GM12878 (cell line): ENCODE results near the gene CAP2. TPM values are rescaled to one million over a fixed set of nuclear protein-coding genes. Genes with fewer than 3 reads are reported as not detected.

Experiments used
- BHLHE40 ChIP-seq, 2 experiments: fragments of 450-650 bp in 1 of 2; IDR thresholded peaks; 2 replicates each; pipeline ENCODE4 v1.6.1; 2011 to 2017; ENCODE audit warnings: low read depth in 2 of 2, borderline replicate concordance in 1 of 2, improper control_type of control experiment in 1 of 2, low read length in 1 of 2, mild to moderate bottlenecking in 1 of 2
- BRCA1 ChIP-seq: IDR thresholded peaks from 2 replicates; pipeline ENCODE4 v1.6.1; 2011; ENCODE audit warnings: low read depth, low read length, improper control_type of control experiment
- CBFB ChIP-seq: IDR thresholded peaks from 2 replicates; pipeline ENCODE4 v1.6.1; 2016; ENCODE audit warnings: antibody characterized with exemption, low read depth
- CUX1 ChIP-seq: IDR thresholded peaks from 2 replicates; pipeline ENCODE4 v1.6.1; 2012; ENCODE audit warnings: improper control_type of control experiment, low read depth, low read length; ENCODE audit not compliant: insufficient replicate concordance
- DPF2 ChIP-seq: fragments of 450-650 bp; IDR thresholded peaks from 2 replicates; pipeline ENCODE4 v1.6.1; 2017; ENCODE audit warnings: mild to moderate bottlenecking
- RAD21 ChIP-seq: IDR thresholded peaks from 2 replicates; pipeline ENCODE4 v1.6.1; 2011; ENCODE audit warnings: mild to moderate bottlenecking, low read depth, low read length, moderate library complexity; ENCODE audit not compliant: insufficient read depth
- RBBP5 ChIP-seq: fragments of 200-600 bp; sonication (generic); conservative IDR thresholded peaks from 2 replicates; pipeline ENCODE4 v1.6.1; 2016
- RELA ChIP-seq: fragments of 450-650 bp; IDR thresholded peaks from 2 replicates; pipeline ENCODE4 v1.8.0; 2014; ENCODE audit warnings: borderline replicate concordance; ENCODE audit not compliant: partially characterized antibody
- SIN3A ChIP-seq: IDR thresholded peaks from 2 replicates; pipeline ENCODE4 v1.6.1; 2012; ENCODE audit warnings: low read depth, low read length, improper control_type of control experiment
- SMAD5 ChIP-seq: IDR thresholded peaks from 2 replicates; pipeline ENCODE4 v1.6.1; 2016; ENCODE audit warnings: antibody characterized with exemption, low read depth
- SMC3 ChIP-seq: IDR thresholded peaks from 2 replicates; pipeline ENCODE4 v1.6.1; 2011; ENCODE audit warnings: low read length, improper control_type of control experiment, borderline replicate concordance
- TARDBP ChIP-seq: IDR thresholded peaks from 2 replicates; pipeline ENCODE4 v1.6.1; 2016; ENCODE audit warnings: borderline replicate concordance
- YY1 ChIP-seq: IDR thresholded peaks from 2 replicates; pipeline ENCODE4 v1.6.1; 2011; ENCODE audit warnings: low read depth, mild to moderate bottlenecking, low read length
- ZBTB33 ChIP-seq: fragments of 450-650 bp; IDR thresholded peaks from 2 replicates; pipeline ENCODE4 v1.6.1; 2017; ENCODE audit warnings: mild to moderate bottlenecking
- polyA plus RNA-seq, 11 experiments: library from polyadenylated mRNA; depleted of rRNA in 4 of 11; unstranded in 6 of 11; stranded (reverse) in 5 of 11; fragments of >200 nt; fragmentation: Nextera tagmentation in 4 of 11; fragmentation: Illumina TruSeq in 1 of 11; extraction: Ambion mirVana in 4 of 11; extraction: Trizol in 1 of 11; gene quantifications; 1 replicate in 1 of 11; 2 replicates in 10 of 11; pipeline versions ENCODE4 v1.2.1 to v1.2.3, GENCODE V29; 2011 to 2016; ENCODE audit warnings: inconsistent platforms in 2 of 11, missing spikeins in 2 of 11, low read depth in 1 of 11
- total RNA-seq, 4 experiments: library from RNA; depleted of rRNA in 3 of 4; stranded (reverse); fragments of >200 nt in 3 of 4; fragmentation: Illumina TruSeq in 1 of 4; extraction: Trizol in 1 of 4; gene quantifications; 2 replicates each; pipeline versions ENCODE4 v1.2.1 to v1.2.3, GENCODE V29; 2013 to 2021
- TF ChIP-seq, protein P1 (sequence below): fragments of 450-650 bp; IDR thresholded peaks from 2 replicates; pipeline ENCODE4 v1.6.1; 2017; ENCODE audit warnings: mild to moderate bottlenecking, moderate library complexity
- TF ChIP-seq, protein P2 (sequence below), 3 experiments: IDR thresholded peaks in 2 of 3; conservative IDR thresholded peaks in 1 of 3; 2 replicates each; pipeline ENCODE4 v1.5.1; 2011; ENCODE audit warnings: low read depth in 3 of 3, low read length in 3 of 3, mild to moderate bottlenecking in 3 of 3, control low read depth in 2 of 3, moderate library complexity in 2 of 3, inconsistent platforms in 1 of 3, mixed read lengths in 1 of 3; ENCODE audit not compliant: control insufficient read depth in 2 of 3, insufficient read depth in 1 of 3; ENCODE audit errors: extremely low read depth in 1 of 3

The CAP2 gene
- total and polyA plus RNA-seq, 10 of the 15 experiments (the other 5 are each of a cell fraction or from before 2014, with no cell fraction given): 0.10 to 2.0 (median 0.15) TPM; not detected in 7

DNA sequence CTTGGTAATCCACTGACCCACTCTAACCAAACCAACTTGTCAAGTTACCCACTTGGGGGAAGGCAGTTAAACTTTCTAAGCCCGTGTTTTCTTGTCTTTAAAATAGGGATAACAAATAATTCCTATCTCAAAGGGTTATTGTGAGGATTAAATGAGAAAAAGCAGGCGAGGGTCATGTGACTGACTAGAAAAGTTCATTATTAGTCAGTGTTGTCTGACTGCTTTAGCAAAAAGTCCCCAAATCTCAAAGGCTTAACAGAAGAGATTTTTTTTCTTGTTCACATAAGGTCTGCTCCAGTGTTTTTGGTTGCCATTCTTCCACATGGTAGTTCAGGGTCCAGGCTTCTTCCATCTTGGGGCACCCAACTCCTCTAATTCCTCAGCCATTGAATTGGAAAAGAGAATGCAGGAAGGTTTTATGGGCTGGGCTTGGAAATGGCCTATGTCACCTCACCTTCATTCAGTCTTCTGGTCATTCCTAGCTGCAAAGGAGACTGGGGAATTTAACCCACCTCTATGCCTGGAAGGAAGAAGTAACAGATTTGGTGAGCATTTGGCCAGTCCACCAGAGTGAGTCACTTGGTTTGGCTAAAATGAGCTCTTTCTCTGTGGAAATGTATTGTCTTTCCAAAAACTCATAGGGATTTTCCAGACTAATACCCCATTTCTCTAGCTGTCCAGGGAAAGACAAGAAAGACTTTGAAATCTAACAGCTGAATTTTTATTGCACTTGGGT, 77.0 kb downstream of the CAP2 start (continued):
- TF ChIP-seq, protein P1, sequence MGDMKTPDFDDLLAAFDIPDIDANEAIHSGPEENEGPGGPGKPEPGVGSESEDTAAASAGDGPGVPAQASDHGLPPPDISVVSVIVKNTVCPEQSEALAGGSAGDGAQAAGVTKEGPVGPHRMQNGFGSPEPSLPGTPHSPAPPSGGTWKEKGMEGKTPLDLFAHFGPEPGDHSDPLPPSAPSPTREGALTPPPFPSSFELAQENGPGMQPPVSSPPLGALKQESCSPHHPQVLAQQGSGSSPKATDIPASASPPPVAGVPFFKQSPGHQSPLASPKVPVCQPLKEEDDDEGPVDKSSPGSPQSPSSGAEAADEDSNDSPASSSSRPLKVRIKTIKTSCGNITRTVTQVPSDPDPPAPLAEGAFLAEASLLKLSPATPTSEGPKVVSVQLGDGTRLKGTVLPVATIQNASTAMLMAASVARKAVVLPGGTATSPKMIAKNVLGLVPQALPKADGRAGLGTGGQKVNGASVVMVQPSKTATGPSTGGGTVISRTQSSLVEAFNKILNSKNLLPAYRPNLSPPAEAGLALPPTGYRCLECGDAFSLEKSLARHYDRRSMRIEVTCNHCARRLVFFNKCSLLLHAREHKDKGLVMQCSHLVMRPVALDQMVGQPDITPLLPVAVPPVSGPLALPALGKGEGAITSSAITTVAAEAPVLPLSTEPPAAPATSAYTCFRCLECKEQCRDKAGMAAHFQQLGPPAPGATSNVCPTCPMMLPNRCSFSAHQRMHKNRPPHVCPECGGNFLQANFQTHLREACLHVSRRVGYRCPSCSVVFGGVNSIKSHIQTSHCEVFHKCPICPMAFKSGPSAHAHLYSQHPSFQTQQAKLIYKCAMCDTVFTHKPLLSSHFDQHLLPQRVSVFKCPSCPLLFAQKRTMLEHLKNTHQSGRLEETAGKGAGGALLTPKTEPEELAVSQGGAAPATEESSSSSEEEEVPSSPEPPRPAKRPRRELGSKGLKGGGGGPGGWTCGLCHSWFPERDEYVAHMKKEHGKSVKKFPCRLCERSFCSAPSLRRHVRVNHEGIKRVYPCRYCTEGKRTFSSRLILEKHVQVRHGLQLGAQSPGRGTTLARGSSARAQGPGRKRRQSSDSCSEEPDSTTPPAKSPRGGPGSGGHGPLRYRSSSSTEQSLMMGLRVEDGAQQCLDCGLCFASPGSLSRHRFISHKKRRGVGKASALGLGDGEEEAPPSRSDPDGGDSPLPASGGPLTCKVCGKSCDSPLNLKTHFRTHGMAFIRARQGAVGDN: peak; percentile 46; the same call in 1 of the 2 replicates
- TF ChIP-seq, protein P2, sequence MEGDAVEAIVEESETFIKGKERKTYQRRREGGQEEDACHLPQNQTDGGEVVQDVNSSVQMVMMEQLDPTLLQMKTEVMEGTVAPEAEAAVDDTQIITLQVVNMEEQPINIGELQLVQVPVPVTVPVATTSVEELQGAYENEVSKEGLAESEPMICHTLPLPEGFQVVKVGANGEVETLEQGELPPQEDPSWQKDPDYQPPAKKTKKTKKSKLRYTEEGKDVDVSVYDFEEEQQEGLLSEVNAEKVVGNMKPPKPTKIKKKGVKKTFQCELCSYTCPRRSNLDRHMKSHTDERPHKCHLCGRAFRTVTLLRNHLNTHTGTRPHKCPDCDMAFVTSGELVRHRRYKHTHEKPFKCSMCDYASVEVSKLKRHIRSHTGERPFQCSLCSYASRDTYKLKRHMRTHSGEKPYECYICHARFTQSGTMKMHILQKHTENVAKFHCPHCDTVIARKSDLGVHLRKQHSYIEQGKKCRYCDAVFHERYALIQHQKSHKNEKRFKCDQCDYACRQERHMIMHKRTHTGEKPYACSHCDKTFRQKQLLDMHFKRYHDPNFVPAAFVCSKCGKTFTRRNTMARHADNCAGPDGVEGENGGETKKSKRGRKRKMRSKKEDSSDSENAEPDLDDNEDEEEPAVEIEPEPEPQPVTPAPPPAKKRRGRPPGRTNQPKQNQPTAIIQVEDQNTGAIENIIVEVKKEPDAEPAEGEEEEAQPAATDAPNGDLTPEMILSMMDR (IDR thresholded peaks at IDR 0.05 in 2 of 3, conservative IDR thresholded peaks at IDR 0.05 in 1 of 3; ENCODE audit: control insufficient read depth in 2 of 3, extremely low read depth in 1 of 3, insufficient read depth in 1 of 3, low read depth in 3 of 3, low read length in 3 of 3): no peak
- TF ChIP-seq ZBTB33 (no peak), BHLHE40 (IDR thresholded peaks at IDR 0.05; ENCODE audit: borderline replicate concordance in 1 of 2, low read depth in 2 of 2, low read length in 1 of 2) (peak in 1 of 2 experiments; percentile 29; a peak in 1 of 4 replicates), BRCA1 (no peak), YY1 (no peak), SMC3 (no peak), DPF2 (peak; percentile 28; the same call in 1 of the 2 replicates), CBFB (no peak), TARDBP (no peak), RELA (no peak), RAD21 (no peak), CUX1 (no peak), RBBP5 (no peak), SIN3A (no peak), SMAD5 (no peak)
